Panc1 (cell line): ENCODE results near the gene KLHDC10. TPM values are rescaled to one million over a fixed set of nuclear protein-coding genes. Genes with fewer than 3 reads are reported as not detected.
A peak's percentile ranks its signal among the peaks of the same experiment; 100 is the strongest.

Experiments used
- ATAC-seq: fragments of 200-7000 bp; cut with Tn5 transposase; 2 replicates; pipeline ENCODE4 v1.9.1; 2020; ENCODE audit warnings: mild to moderate bottlenecking, moderate library complexity
- BruUV-seq: library from RNA; stranded (reverse); fragments of 400-500 nt; replicated peaks from 2 replicates; lab custom pipeline; 2021; lab: Mats Ljungman, UMichigan
- CTCF ChIA-PET: fragments of 300-600 bp; sonication (Branson Sonifier 250); formaldehyde crosslinking; loops from one replicate; lab custom pipeline; 2022; ENCODE audit warnings: antibody characterized with exemption; lab: Charles Lee
- POLR2A ChIA-PET: fragments of 300-600 bp; sonication (Branson Sonifier 250); formaldehyde crosslinking; loops from one replicate; lab custom pipeline; 2022; ENCODE audit warnings: antibody characterized with exemption; lab: Charles Lee
- DNase-seq: peaks from one replicate; pipeline ENCODE4 v3.0.0-alpha.2; 2010; ENCODE audit warnings: low read depth, low spot score
- H3K27ac ChIP-seq: 2 replicates; pipeline ENCODE4 v1.5.1; 2011; ENCODE audit warnings: mild to moderate bottlenecking, low read length, inconsistent platforms
- H3K27me3 ChIP-seq: fragments of 200-500 bp; sonication (Bioruptor generic); 2 replicates; pipeline ENCODE4 v1.6.0; 2014; ENCODE audit warnings: low read length, inconsistent platforms; ENCODE audit not compliant: control insufficient read depth, insufficient read depth
- H3K36me3 ChIP-seq: fragments of 200-500 bp; sonication (Bioruptor generic); 2 replicates; pipeline ENCODE4 v1.5.1; 2014; ENCODE audit warnings: inconsistent platforms, mild to moderate bottlenecking, low read length, moderate library complexity; ENCODE audit not compliant: control insufficient read depth, insufficient read depth
- H3K4me1 ChIP-seq: 2 replicates; pipeline ENCODE4 v1.5.1; 2011; ENCODE audit warnings: inconsistent platforms, mild to moderate bottlenecking, low read length, moderate library complexity; ENCODE audit not compliant: control insufficient read depth, insufficient read depth
- H3K4me3 ChIP-seq, 2 experiments: 2 replicates each; pipeline ENCODE4 v1.5.1; 2011 to 2012; ENCODE audit warnings: low read depth in 2 of 2, low read length in 2 of 2, mild to moderate bottlenecking in 2 of 2, inconsistent platforms in 1 of 2, moderate library complexity in 1 of 2
- H3K9me3 ChIP-seq: fragments of 200-500 bp; sonication (Bioruptor generic); 2 replicates; pipeline ENCODE4 v1.5.1; 2014; ENCODE audit warnings: low read depth, mild to moderate bottlenecking, inconsistent platforms, low read length, moderate library complexity; ENCODE audit not compliant: control insufficient read depth, insufficient read depth
- POLR2AphosphoS5 ChIP-seq: IDR thresholded peaks from 2 replicates; pipeline ENCODE4 v1.6.1; 2012; ENCODE audit warnings: mild to moderate bottlenecking, low read depth, low read length, moderate library complexity
- SIN3A ChIP-seq: IDR thresholded peaks from 2 replicates; pipeline ENCODE4 v1.6.1; 2012; ENCODE audit warnings: low read depth, mild to moderate bottlenecking, low read length, moderate library complexity, borderline replicate concordance; ENCODE audit not compliant: insufficient read depth
- TCF7L2 ChIP-seq: IDR thresholded peaks from 2 replicates; pipeline ENCODE4 v1.6.1; 2011; ENCODE audit warnings: mild to moderate bottlenecking, low read depth, low read length, inconsistent platforms
- in situ Hi-C: cut with HindIII; loops from 2 replicates; pipeline ENCODE4 v1.10.0; 2016; ENCODE audit warnings: low sequenced_read_pairs, low pct_unique_long_range_greater_than_20kb
- intact Hi-C: fragments of 100-400 bp; cut with micrococcal nuclease; formaldehyde crosslinking; loops from one replicate; pipeline ENCODE4 v1.10.0; 2022; ENCODE audit not compliant: unreplicated experiment
- total RNA-seq: library from RNA; stranded (reverse); gene quantifications from one replicate; pipeline ENCODE4 v1.2.1, GENCODE V29; 2021; ENCODE audit not compliant: unreplicated experiment
- TF ChIP-seq, protein P1 (sequence below): fragments of 450-650 bp; IDR thresholded peaks from 2 replicates; pipeline ENCODE4 v1.5.1; 2017; ENCODE audit warnings: mild to moderate bottlenecking
- TF ChIP-seq, protein P2 (sequence below), 2 experiments: IDR thresholded peaks; 2 replicates each; pipeline ENCODE4 v1.6.1; 2011 to 2012; ENCODE audit warnings: low read depth in 2 of 2, control low read depth in 1 of 2, low read length in 1 of 2, mild to moderate bottlenecking in 1 of 2, moderate library complexity in 1 of 2; ENCODE audit not compliant: insufficient read depth in 1 of 2

The KLHDC10 gene
- total RNA-seq, 1 experiment from 2014 or later = 26.7 TPM

DNA sequence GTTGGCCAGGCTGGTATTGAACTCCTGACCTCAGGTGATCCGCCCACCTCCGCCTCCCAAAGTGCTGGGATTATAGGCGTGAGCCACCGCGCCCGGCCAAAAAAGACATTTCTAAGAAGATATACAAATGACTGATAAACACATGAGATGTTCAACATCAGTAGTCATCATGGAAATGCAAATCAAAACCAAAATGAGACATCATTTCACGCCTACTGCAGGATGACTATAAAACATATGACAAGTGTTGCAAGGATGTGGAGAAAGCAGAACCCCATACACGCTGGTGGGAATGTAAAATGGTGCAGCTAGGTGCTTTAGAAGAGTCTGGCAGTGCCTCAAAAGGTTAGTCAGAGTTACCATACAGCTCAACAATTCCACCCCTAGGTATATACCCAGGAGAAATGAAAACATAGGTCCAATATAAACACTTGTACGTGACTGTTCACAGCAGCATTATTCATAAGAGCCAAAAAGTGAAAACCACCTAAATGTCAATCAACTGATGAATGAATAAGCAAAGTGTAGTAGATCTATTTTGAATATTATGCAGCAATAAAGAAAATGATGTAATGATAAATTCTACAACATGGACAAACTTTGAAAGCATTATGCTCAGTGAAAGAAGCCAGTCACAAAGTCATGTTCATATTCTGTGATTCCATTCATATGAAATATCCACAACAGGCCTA lies 110.4 kb downstream of the KLHDC10 start:
- Histone ChIP-seq H3K9me3 (no peaks in the 10 kb centered on the region), H3K27me3 (no peaks in the 10 kb centered on the region), H3K36me3 (peaks cover 16% of the 10 kb centered on the region), H3K27ac (no peak overlapping the region), H3K4me1 (no peaks in the 10 kb centered on the region), H3K4me3 (no peak overlapping the region)
- POLR2A ChIA-PET = no interaction called here
- TF ChIP-seq, protein P1, sequence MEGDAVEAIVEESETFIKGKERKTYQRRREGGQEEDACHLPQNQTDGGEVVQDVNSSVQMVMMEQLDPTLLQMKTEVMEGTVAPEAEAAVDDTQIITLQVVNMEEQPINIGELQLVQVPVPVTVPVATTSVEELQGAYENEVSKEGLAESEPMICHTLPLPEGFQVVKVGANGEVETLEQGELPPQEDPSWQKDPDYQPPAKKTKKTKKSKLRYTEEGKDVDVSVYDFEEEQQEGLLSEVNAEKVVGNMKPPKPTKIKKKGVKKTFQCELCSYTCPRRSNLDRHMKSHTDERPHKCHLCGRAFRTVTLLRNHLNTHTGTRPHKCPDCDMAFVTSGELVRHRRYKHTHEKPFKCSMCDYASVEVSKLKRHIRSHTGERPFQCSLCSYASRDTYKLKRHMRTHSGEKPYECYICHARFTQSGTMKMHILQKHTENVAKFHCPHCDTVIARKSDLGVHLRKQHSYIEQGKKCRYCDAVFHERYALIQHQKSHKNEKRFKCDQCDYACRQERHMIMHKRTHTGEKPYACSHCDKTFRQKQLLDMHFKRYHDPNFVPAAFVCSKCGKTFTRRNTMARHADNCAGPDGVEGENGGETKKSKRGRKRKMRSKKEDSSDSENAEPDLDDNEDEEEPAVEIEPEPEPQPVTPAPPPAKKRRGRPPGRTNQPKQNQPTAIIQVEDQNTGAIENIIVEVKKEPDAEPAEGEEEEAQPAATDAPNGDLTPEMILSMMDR = no peak
- no peak for TF ChIP-seq TCF7L2
- TF ChIP-seq, protein P2, sequence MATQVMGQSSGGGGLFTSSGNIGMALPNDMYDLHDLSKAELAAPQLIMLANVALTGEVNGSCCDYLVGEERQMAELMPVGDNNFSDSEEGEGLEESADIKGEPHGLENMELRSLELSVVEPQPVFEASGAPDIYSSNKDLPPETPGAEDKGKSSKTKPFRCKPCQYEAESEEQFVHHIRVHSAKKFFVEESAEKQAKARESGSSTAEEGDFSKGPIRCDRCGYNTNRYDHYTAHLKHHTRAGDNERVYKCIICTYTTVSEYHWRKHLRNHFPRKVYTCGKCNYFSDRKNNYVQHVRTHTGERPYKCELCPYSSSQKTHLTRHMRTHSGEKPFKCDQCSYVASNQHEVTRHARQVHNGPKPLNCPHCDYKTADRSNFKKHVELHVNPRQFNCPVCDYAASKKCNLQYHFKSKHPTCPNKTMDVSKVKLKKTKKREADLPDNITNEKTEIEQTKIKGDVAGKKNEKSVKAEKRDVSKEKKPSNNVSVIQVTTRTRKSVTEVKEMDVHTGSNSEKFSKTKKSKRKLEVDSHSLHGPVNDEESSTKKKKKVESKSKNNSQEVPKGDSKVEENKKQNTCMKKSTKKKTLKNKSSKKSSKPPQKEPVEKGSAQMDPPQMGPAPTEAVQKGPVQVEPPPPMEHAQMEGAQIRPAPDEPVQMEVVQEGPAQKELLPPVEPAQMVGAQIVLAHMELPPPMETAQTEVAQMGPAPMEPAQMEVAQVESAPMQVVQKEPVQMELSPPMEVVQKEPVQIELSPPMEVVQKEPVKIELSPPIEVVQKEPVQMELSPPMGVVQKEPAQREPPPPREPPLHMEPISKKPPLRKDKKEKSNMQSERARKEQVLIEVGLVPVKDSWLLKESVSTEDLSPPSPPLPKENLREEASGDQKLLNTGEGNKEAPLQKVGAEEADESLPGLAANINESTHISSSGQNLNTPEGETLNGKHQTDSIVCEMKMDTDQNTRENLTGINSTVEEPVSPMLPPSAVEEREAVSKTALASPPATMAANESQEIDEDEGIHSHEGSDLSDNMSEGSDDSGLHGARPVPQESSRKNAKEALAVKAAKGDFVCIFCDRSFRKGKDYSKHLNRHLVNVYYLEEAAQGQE (IDR thresholded peaks at IDR 0.05; ENCODE audit: insufficient read depth in 1 of 2, low read depth in 2 of 2, low read length in 1 of 2) = no peak
- TF ChIP-seq SIN3A = no peak
- TF ChIP-seq POLR2AphosphoS5 = no peak
- in situ Hi-C loops = no loop called here
- peak; percentile 52 for DNase-seq
- no TSS peak for BruUV-seq
- CTCF ChIA-PET = no interaction called here
- intact Hi-C loops = no loop called here
- ATAC-seq = no peak

DNA sequence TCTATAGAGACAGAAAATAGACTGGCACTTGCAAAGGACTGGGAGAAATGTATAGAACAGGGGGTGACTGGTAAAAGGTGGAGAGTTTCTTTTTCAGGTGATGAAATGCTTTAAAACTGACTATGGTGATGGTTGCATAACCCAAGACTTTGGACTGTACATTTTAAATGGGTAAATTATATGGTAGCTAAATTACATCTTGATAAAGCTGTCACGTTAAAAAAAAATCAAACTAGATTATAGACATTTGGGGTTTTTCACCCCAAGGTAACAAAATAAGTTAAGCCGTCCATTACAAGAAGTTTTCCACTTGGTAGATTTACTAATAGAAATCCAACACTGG lies 110.9 kb downstream of the KLHDC10 start:
- DNase-seq = no peak
- ChIA-PET POLR2A (no interaction called here), CTCF (no interaction called here)
- Histone ChIP-seq H3K9me3 (no peaks in the 10 kb centered on the region), H3K36me3 (peaks cover 16% of the 10 kb centered on the region), H3K4me1 (no peaks in the 10 kb centered on the region), H3K27me3 (no peaks in the 10 kb centered on the region), H3K27ac (no peak overlapping the region), H3K4me3 (no peak overlapping the region)
- ATAC-seq = no peak
- TF ChIP-seq, protein P1 = no peak
- TF ChIP-seq SIN3A = no peak
- intact Hi-C loops = no loop called here
- in situ Hi-C loops = no loop called here
- BruUV-seq = no TSS peak
